Stomach (tissue), 4 donors: ENCODE measurements around the gene GMDS.

Experiments used
- CTCF ChIP-seq, 7 experiments: fragments of 450-650 bp in 4 of 7; fragments of 200-600 bp in 3 of 7; sonication (generic) in 3 of 7; IDR thresholded peaks; one replicate each; pipeline ENCODE4 v1.5.1; 2016 to 2019; ENCODE audit warnings: antibody characterized with exemption in 7 of 7, control low read depth in 2 of 7, mild to moderate bottlenecking in 1 of 7
- POLR2A ChIP-seq, 4 donors: fragments of 450-650 bp; IDR thresholded peaks; one replicate each; pipeline ENCODE4 v1.6.1; 2016; ENCODE audit warnings: antibody characterized with exemption in 4 of 4, control low read depth in 2 of 4, mild to moderate bottlenecking in 1 of 4, moderate library complexity in 1 of 4
- POLR2AphosphoS5 ChIP-seq, 3 donors: sonication (generic); formaldehyde crosslinking; IDR thresholded peaks; one replicate each; pipeline ENCODE4 v1.6.1; 2016; ENCODE audit warnings: antibody characterized with exemption in 3 of 3

GRCh38 chr6:1984346-1984994, 260.9 kb downstream of the GMDS start:
- TF ChIP-seq CTCF (IDR thresholded peaks at IDR 0.05) (no peak), POLR2A (IDR thresholded peaks at IDR 0.05) (no peak), POLR2AphosphoS5 (IDR thresholded peaks at IDR 0.05) (no peak)
